K562 (cell line): Measurements from ENCODE around the gene NPAS1. TPM values are rescaled to one million over a fixed set of nuclear protein-coding genes. Genes with fewer than 3 reads are reported as not detected.
A peak's percentile ranks its signal among the peaks of the same experiment; 100 is the strongest.

Source experiments
- C11orf30 ChIP-seq: fragments of 450-650 bp; IDR thresholded peaks from 2 replicates; pipeline ENCODE4 v1.6.1; 2016; ENCODE audit warnings: low read depth, mild to moderate bottlenecking
- CXXC5 ChIP-seq: fragments of 250-450 bp; sonication (Bioruptor Pico); IDR thresholded peaks from 2 replicates; pipeline ENCODE4 v1.8.0; 2022; ENCODE audit warnings: inconsistent platforms, mild to moderate bottlenecking, moderate library complexity
- ESRRB ChIP-seq: fragments of 250-450 bp; sonication (Bioruptor Pico); IDR thresholded peaks from 2 replicates; pipeline ENCODE4 v1.5.0; 2020; ENCODE audit warnings: mild to moderate bottlenecking, moderate library complexity, borderline replicate concordance
- GTF2F1 ChIP-seq: IDR thresholded peaks from 2 replicates; pipeline ENCODE4 v1.6.1; 2011; ENCODE audit warnings: low read depth, low read length, improper control_type of control experiment
- HNRNPLL ChIP-seq: fragments of 200-400 bp; formaldehyde crosslinking; IDR thresholded peaks from 2 replicates; pipeline ENCODE4 v1.6.1; 2017; ENCODE audit warnings: low read length, low read depth, mild to moderate bottlenecking; ENCODE audit not compliant: poor library complexity, severe bottlenecking
- MAFG ChIP-seq: fragments of 450-650 bp; conservative IDR thresholded peaks from 2 replicates; pipeline ENCODE4 v1.6.1; 2016; ENCODE audit warnings: missing genetic modification characterization, missing compliant biosample characterization
- MTA3 ChIP-seq: fragments of 450-650 bp; formaldehyde crosslinking; IDR thresholded peaks from 2 replicates; pipeline ENCODE4 v1.6.1; 2017; ENCODE audit warnings: mild to moderate bottlenecking, borderline replicate concordance
- MXI1 ChIP-seq: IDR thresholded peaks from 2 replicates; pipeline ENCODE4 v1.6.1; 2011; ENCODE audit warnings: low read depth, mild to moderate bottlenecking, improper control_type of control experiment, low read length
- NCOA6 ChIP-seq: fragments of 450-650 bp; IDR thresholded peaks from 2 replicates; pipeline ENCODE4 v1.6.1; 2017; ENCODE audit warnings: mild to moderate bottlenecking
- NFATC3 ChIP-seq: fragments of 450-650 bp; IDR thresholded peaks from 2 replicates; pipeline ENCODE4 v1.6.1; 2017; ENCODE audit warnings: mild to moderate bottlenecking
- PHF20 ChIP-seq: fragments of 450-650 bp; IDR thresholded peaks from 2 replicates; pipeline ENCODE4 v1.6.1; 2018; ENCODE audit not compliant: partially characterized antibody
- PML ChIP-seq: IDR thresholded peaks from 2 replicates; pipeline ENCODE4 v1.6.1; 2012; ENCODE audit warnings: low read length, inconsistent platforms
- RBM15 ChIP-seq: fragments of 200-400 bp; formaldehyde crosslinking; IDR thresholded peaks from 2 replicates; pipeline ENCODE4 v1.6.1; 2018; ENCODE audit warnings: mild to moderate bottlenecking, low read length, moderate library complexity; ENCODE audit not compliant: insufficient read depth
- SAP30 ChIP-seq: fragments of 200-600 bp; sonication (generic); IDR thresholded peaks from 2 replicates; pipeline ENCODE4 v1.6.1; 2012; ENCODE audit warnings: borderline replicate concordance, low read depth, mild to moderate bottlenecking, moderate library complexity, low read length, control low read depth, inconsistent platforms; ENCODE audit not compliant: insufficient read depth, poor library complexity, severe bottlenecking
- TEAD4 ChIP-seq, 2 experiments: sonication (generic) in 1 of 2; formaldehyde crosslinking in 1 of 2; IDR thresholded peaks; 2 replicates each; pipeline versions ENCODE4 v1.6.1 to v1.8.0; 2012 to 2022; ENCODE audit warnings: borderline replicate concordance in 1 of 2, inconsistent platforms in 1 of 2, low read length in 1 of 2, mild to moderate bottlenecking in 1 of 2, missing genetic modification reagents in 1 of 2
- ZFP36 ChIP-seq: fragments of 150-350 bp; IDR thresholded peaks from 2 replicates; pipeline ENCODE4 v1.6.1; 2018; ENCODE audit warnings: low read length, low read depth; ENCODE audit not compliant: partially characterized antibody
- ZFX ChIP-seq: sonication (generic); formaldehyde crosslinking; IDR thresholded peaks from 2 replicates; pipeline ENCODE4 v1.8.0; 2022; ENCODE audit warnings: mild to moderate bottlenecking, missing genetic modification reagents, moderate library complexity
- ZNF239 ChIP-seq: fragments of 250-450 bp; sonication (Bioruptor Pico); IDR thresholded peaks from 2 replicates; pipeline ENCODE4 v1.4.0; 2020; ENCODE audit warnings: mild to moderate bottlenecking
- ZNF583 ChIP-seq: fragments of 250-450 bp; sonication (Bioruptor Pico); IDR thresholded peaks from 2 replicates; pipeline ENCODE4 v1.4.0; 2020
- polyA plus RNA-seq, 8 experiments: library from polyadenylated mRNA; depleted of rRNA in 4 of 8; stranded (reverse) in 5 of 8; unstranded in 3 of 8; fragments of >200 nt; fragmentation: Nextera tagmentation in 2 of 8; fragmentation: Illumina TruSeq in 1 of 8; extraction: Ambion mirVana in 2 of 8; extraction: Trizol in 1 of 8; gene quantifications; 2 replicates each; pipeline versions ENCODE4 v1.2.1 to v1.2.3, GENCODE V29; 2011 to 2014; ENCODE audit warnings: inconsistent platforms in 1 of 8, missing spikeins in 1 of 8
- total RNA-seq, 7 experiments: library from RNA; depleted of rRNA in 6 of 7; stranded (reverse); fragments of >200 nt in 6 of 7; fragmentation: Illumina TruSeq in 2 of 7; extraction: Trizol in 2 of 7; gene quantifications; 2 replicates each; pipeline versions ENCODE4 v1.2.1 to v1.2.3, GENCODE V29; 2011 to 2021; ENCODE audit warnings: low replicate concordance in 1 of 7
- TF ChIP-seq, protein P1 (sequence below): fragments of 450-650 bp; IDR thresholded peaks from 2 replicates; pipeline ENCODE4 v1.7.0; 2016; ENCODE audit warnings: borderline replicate concordance
- TF ChIP-seq, protein P2 (sequence below): fragments of 450-650 bp; IDR thresholded peaks from 2 replicates; pipeline ENCODE4 v1.6.1; 2018; ENCODE audit warnings: mild to moderate bottlenecking, low read depth; ENCODE audit not compliant: partially characterized antibody
- TF ChIP-seq, protein P3 (sequence below): IDR thresholded peaks from 2 replicates; pipeline ENCODE4 v1.6.1; 2016; ENCODE audit warnings: missing genetic modification characterization, missing compliant biosample characterization
- TF ChIP-seq, protein P4 (sequence below), 3 experiments: fragments of 200-800 bp in 1 of 3; sonication (Bioruptor generic) in 1 of 3; sonication (generic) in 1 of 3; formaldehyde crosslinking in 1 of 3; IDR thresholded peaks; 2 replicates each; pipeline versions ENCODE4 v1.6.1 to v1.8.0; 2016 to 2022; ENCODE audit warnings: mild to moderate bottlenecking in 2 of 3, missing compliant biosample characterization in 2 of 3, missing genetic modification characterization in 2 of 3, missing genetic modification reagents in 1 of 3

NPAS1 gene
- total and polyA plus RNA-seq, 9 of the 15 experiments (the other 6 are each of a cell fraction or from before 2014, with no cell fraction given) = 0.58 to 5.3 (median 2.0) TPM; not detected in 2

DNA sequence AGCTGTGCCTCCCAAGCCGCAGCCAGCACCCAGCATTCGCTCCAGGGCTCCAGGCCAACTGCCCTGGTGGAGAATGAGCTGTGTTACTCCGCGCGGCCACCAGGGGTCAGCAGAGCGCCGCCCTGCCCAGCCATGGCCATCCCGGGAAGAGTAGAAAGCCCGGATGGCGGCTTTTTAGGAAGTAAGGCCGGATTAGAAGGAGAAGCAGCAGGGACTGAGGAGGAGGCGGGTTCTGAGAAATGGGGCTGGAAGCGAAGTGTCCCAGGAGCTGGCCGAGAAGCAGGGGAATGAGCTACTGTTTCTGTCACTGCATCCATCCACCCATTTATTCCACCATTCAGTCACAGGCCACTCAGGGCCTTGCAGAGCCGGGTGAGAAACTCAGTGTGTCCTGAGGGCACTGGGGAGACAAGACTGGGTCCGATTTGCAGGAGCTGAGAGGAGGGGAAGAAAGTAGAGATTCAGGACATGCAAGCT lies 6.6 kb upstream of the NPAS1 start (continued):
- TF ChIP-seq RBM15 (no peak), ZFP36 (peak; percentile 29), CXXC5 (CRISPR knock-in tag) (peak; percentile 53; the same call in 1 of the 2 replicates), C11orf30 (no peak), NCOA6 (no peak), ZNF583 (CRISPR knock-in tag) (no peak), TEAD4 (IDR thresholded peaks at IDR 0.05; ENCODE audit: low read length) (0 out of 2 replicates have a peak, but pooled peaks have one; percentile 13), TEAD4 (CRISPR knock-in tag; IDR thresholded peaks at IDR 0.05; ENCODE audit: borderline replicate concordance) (no peak), GTF2F1 (no peak), SAP30 (no peak), PML (no peak), MXI1 (no peak), NFATC3 (no peak), ZFX (CRISPR knock-in tag) (peak; percentile 27; the same call in 1 of the 2 replicates), MTA3 (peak; percentile 40; the same call in 1 of the 2 replicates), ZNF239 (CRISPR knock-in tag) (0 out of 2 replicates have a peak, but pooled peaks have one; percentile 34), MAFG (no peak), PHF20 (no peak), HNRNPLL (no peak), ESRRB (no peak)
- TF ChIP-seq, protein P1, sequence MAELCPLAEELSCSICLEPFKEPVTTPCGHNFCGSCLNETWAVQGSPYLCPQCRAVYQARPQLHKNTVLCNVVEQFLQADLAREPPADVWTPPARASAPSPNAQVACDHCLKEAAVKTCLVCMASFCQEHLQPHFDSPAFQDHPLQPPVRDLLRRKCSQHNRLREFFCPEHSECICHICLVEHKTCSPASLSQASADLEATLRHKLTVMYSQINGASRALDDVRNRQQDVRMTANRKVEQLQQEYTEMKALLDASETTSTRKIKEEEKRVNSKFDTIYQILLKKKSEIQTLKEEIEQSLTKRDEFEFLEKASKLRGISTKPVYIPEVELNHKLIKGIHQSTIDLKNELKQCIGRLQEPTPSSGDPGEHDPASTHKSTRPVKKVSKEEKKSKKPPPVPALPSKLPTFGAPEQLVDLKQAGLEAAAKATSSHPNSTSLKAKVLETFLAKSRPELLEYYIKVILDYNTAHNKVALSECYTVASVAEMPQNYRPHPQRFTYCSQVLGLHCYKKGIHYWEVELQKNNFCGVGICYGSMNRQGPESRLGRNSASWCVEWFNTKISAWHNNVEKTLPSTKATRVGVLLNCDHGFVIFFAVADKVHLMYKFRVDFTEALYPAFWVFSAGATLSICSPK = no peak
- TF ChIP-seq, protein P2, sequence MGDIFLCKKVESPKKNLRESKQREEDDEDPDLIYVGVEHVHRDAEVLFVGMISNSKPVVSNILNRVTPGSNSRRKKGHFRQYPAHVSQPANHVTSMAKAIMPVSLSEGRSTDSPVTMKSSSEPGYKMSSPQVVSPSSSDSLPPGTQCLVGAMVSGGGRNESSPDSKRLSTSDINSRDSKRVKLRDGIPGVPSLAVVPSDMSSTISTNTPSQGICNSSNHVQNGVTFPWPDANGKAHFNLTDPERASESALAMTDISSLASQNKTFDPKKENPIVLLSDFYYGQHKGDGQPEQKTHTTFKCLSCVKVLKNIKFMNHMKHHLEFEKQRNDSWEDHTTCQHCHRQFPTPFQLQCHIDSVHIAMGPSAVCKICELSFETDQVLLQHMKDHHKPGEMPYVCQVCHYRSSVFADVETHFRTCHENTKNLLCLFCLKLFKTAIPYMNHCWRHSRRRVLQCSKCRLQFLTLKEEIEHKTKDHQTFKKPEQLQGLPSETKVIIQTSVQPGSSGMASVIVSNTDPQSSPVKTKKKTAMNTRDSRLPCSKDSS = no peak
- TF ChIP-seq, protein P3, sequence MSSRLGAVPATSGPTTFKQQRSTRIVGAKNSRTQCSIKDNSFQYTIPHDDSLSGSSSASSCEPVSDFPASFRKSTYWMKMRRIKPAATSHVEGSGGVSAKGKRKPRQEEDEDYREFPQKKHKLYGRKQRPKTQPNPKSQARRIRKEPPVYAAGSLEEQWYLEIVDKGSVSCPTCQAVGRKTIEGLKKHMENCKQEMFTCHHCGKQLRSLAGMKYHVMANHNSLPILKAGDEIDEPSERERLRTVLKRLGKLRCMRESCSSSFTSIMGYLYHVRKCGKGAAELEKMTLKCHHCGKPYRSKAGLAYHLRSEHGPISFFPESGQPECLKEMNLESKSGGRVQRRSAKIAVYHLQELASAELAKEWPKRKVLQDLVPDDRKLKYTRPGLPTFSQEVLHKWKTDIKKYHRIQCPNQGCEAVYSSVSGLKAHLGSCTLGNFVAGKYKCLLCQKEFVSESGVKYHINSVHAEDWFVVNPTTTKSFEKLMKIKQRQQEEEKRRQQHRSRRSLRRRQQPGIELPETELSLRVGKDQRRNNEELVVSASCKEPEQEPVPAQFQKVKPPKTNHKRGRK (tag) = no peak
- TF ChIP-seq, protein P4, sequence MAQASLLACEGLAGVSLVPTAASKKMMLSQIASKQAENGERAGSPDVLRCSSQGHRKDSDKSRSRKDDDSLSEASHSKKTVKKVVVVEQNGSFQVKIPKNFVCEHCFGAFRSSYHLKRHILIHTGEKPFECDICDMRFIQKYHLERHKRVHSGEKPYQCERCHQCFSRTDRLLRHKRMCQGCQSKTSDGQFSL (CRISPR knock-in tag; IDR thresholded peaks at IDR 0.05) = no peak
- TF ChIP-seq, protein P4 (tag; IDR thresholded peaks at IDR 0.05) = no peak
